Esophagus muscularis mucosa (tissue), 4 donors: ENCODE data around the gene TUBA3D.
"Not testable (repeated sequence)": the region's sequence is repeated elsewhere in the genome, so short reads cannot be mapped to it uniquely, and the experiment has no call there.

Experiments used
- EP300 ChIP-seq: sonication (generic); formaldehyde crosslinking; IDR thresholded peaks from one replicate; pipeline ENCODE4 v1.6.1; 2017; ENCODE audit warnings: antibody characterized with exemption
- POLR2A ChIP-seq: fragments of 450-650 bp; IDR thresholded peaks from one replicate; pipeline ENCODE4 v1.6.1; 2017; ENCODE audit warnings: antibody characterized with exemption, moderate library complexity, mild to moderate bottlenecking, low read depth
- POLR2AphosphoS5 ChIP-seq, 2 donors: sonication (generic); formaldehyde crosslinking; IDR thresholded peaks; one replicate each; pipeline ENCODE4 v1.6.1; 2017; ENCODE audit warnings: antibody characterized with exemption in 2 of 2
- TF ChIP-seq, protein P1 (sequence below), 3 experiments: fragments of 200-600 bp in 2 of 3; fragments of 450-650 bp in 1 of 3; sonication (generic) in 2 of 3; IDR thresholded peaks; one replicate each; pipeline ENCODE4 v1.5.1; 2017 to 2019; ENCODE audit warnings: antibody characterized with exemption in 3 of 3, mild to moderate bottlenecking in 2 of 3, moderate library complexity in 1 of 3

DNA sequence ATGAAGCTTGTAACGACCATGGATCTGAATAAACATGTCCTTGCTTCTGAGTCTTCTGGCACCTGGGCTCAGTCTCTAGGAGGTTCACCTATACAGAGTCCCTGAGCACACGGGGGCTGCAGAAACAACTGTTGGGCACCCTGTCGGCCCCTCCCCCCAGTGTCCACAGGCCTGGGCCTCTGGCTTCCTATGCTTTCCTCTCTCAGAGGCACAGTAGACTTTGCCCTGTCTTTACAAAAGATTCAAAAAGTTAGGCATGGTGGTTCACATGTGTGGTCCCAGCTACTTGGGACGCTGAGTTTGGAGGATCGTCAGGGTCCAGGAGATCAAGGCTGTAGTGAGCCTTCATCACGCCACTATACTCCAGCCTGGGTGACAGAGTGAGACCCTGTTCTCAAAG lies 45.6 kb downstream of the TUBA3D start:
- TF ChIP-seq POLR2A; EP300; POLR2AphosphoS5 (IDR thresholded peaks at IDR 0.05): not testable (repeated sequence)
- TF ChIP-seq, protein P1, sequence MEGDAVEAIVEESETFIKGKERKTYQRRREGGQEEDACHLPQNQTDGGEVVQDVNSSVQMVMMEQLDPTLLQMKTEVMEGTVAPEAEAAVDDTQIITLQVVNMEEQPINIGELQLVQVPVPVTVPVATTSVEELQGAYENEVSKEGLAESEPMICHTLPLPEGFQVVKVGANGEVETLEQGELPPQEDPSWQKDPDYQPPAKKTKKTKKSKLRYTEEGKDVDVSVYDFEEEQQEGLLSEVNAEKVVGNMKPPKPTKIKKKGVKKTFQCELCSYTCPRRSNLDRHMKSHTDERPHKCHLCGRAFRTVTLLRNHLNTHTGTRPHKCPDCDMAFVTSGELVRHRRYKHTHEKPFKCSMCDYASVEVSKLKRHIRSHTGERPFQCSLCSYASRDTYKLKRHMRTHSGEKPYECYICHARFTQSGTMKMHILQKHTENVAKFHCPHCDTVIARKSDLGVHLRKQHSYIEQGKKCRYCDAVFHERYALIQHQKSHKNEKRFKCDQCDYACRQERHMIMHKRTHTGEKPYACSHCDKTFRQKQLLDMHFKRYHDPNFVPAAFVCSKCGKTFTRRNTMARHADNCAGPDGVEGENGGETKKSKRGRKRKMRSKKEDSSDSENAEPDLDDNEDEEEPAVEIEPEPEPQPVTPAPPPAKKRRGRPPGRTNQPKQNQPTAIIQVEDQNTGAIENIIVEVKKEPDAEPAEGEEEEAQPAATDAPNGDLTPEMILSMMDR (IDR thresholded peaks at IDR 0.05) = not testable (repeated sequence)
